SU-DHL-6 (cell line): Measurements from ENCODE around the gene PIBF1.

Source experiments
- EZH2phosphoT487 ChIP-seq: fragments of 200-600 bp; sonication (generic), shearing (Covaris generic); conservative IDR thresholded peaks from 2 replicates; pipeline ENCODE4 v1.6.1; 2018; ENCODE audit warnings: mild to moderate bottlenecking, antibody characterized with exemption, low read length, moderate library complexity, mixed read lengths
- TF ChIP-seq, protein P1 (sequence below): fragments of 200-600 bp; sonication (generic); IDR thresholded peaks from one replicate; pipeline ENCODE4 v1.5.1; 2017; ENCODE audit warnings: antibody characterized with exemption, mild to moderate bottlenecking, low read length, moderate library complexity; ENCODE audit not compliant: insufficient read depth, poor library complexity, severe bottlenecking

DNA sequence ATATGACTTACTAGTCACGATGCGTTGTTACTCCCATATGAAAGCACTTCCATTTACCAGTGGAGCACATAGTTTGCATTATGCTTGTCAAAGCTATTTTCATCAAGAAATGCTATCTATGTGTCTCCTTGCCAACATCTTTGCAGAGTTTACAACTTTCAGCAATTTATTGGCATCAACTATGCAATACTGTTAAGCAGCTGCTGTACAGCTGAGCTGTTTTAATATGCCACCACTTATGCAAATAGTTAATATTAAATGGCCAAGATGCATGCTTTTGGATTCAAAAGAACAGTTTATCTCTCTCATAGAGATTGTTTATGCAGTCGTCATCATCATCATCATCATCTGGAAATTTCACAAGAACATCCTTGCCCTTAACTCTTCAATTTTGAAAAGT lies 209.0 kb downstream of the PIBF1 start:
- TF ChIP-seq, protein P1, sequence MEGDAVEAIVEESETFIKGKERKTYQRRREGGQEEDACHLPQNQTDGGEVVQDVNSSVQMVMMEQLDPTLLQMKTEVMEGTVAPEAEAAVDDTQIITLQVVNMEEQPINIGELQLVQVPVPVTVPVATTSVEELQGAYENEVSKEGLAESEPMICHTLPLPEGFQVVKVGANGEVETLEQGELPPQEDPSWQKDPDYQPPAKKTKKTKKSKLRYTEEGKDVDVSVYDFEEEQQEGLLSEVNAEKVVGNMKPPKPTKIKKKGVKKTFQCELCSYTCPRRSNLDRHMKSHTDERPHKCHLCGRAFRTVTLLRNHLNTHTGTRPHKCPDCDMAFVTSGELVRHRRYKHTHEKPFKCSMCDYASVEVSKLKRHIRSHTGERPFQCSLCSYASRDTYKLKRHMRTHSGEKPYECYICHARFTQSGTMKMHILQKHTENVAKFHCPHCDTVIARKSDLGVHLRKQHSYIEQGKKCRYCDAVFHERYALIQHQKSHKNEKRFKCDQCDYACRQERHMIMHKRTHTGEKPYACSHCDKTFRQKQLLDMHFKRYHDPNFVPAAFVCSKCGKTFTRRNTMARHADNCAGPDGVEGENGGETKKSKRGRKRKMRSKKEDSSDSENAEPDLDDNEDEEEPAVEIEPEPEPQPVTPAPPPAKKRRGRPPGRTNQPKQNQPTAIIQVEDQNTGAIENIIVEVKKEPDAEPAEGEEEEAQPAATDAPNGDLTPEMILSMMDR: no peak
- TF ChIP-seq EZH2phosphoT487: no peak
